Fibroblast of the aortic adventitia (primary cell): ENCODE data around the gene CASP2. TPM values are rescaled to one million over a fixed set of nuclear protein-coding genes. Genes with fewer than 3 reads are reported as not detected.

Experiments used
- DNase-seq: peaks from one replicate; pipeline ENCODE4 v3.0.0-alpha.2; 2010; ENCODE audit warnings: low read depth
- H3K4me3 ChIP-seq: 2 replicates; pipeline ENCODE4 v1.5.1; 2011; ENCODE audit warnings: low read depth, mild to moderate bottlenecking, control low read depth, low read length, moderate library complexity
- small RNA-seq: library from RNA; depleted of rRNA; stranded (forward); fragments of <200 nt; gene quantifications from one replicate; pipeline ENCODE3, GENCODE V24; 2012
- total RNA-seq: library from RNA; depleted of rRNA; stranded (reverse); fragments of >200 nt; gene quantifications from 2 replicates; pipeline ENCODE4 v1.2.3, GENCODE V29; 2012; ENCODE audit warnings: low replicate concordance
- TF ChIP-seq, protein P1 (sequence below): IDR thresholded peaks from 2 replicates; pipeline ENCODE4 v1.5.1; 2011; ENCODE audit warnings: mild to moderate bottlenecking, low read length, control low read depth, inconsistent platforms; ENCODE audit not compliant: insufficient read depth

Gene CASP2
- total RNA-seq, 1 donor, result 19.8 TPM

DNA sequence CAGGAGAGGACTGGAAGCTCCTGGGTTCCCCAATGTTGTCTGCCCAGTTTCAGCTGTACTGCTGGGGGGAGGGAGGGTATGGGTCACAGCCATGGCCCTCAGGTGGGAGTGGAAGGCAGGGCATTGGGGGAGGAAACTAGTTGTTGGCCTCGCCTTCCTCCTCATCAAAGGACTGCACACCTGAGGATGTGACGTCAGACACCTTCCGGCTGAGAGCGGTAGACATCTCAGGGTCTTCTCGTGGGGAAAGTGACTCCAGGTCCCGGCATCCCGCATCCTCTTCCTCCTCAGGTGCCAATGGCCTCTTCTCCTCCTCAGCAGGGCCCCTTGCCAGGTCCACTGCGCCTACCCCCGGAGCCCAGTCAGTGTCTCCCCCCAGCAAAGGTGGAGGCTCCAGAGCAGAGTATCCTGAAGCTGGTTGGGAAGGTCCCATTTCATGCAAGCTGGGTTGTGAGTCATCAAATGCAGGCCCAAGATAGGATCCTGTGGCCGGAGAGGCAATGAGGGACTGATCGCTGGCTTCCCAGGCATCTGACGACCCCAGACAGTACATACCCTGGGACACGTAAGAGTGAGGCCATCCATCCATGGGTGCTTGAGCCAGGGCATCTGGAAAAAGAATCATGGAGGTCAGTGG is 68.4 kb downstream of the CASP2 start:
- no peak overlapping the region for H3K4me3 ChIP-seq
- TF ChIP-seq, protein P1, sequence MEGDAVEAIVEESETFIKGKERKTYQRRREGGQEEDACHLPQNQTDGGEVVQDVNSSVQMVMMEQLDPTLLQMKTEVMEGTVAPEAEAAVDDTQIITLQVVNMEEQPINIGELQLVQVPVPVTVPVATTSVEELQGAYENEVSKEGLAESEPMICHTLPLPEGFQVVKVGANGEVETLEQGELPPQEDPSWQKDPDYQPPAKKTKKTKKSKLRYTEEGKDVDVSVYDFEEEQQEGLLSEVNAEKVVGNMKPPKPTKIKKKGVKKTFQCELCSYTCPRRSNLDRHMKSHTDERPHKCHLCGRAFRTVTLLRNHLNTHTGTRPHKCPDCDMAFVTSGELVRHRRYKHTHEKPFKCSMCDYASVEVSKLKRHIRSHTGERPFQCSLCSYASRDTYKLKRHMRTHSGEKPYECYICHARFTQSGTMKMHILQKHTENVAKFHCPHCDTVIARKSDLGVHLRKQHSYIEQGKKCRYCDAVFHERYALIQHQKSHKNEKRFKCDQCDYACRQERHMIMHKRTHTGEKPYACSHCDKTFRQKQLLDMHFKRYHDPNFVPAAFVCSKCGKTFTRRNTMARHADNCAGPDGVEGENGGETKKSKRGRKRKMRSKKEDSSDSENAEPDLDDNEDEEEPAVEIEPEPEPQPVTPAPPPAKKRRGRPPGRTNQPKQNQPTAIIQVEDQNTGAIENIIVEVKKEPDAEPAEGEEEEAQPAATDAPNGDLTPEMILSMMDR, result no peak
- DNase-seq, result no peak

Small RNA genes lying within 50 kb of the gene (small RNA-seq; reads per million reads assigned to genes)
- gene RN7SL481P (not detected), gene RN7SL535P (not detected)

Other genes starting within 250 kb of the CASP2 start
- gene OR6V1, start 236.0 kb upstream of the CASP2 start, total RNA-seq, result not detected in 2 replicates
- gene PIP, start 156.3 kb upstream of the CASP2 start, total RNA-seq, result not detected in 2 replicates
- gene TAS2R39, start 104.9 kb upstream of the CASP2 start, total RNA-seq, result not detected in 2 replicates
- gene TAS2R40, start 66.3 kb upstream of the CASP2 start, total RNA-seq, result not detected in 2 replicates
- 53.3 and 91.9 TPM in 2 replicates for gene GSTK1, start 24.9 kb upstream of the CASP2 start, total RNA-seq
- gene TMEM139, start 3.4 kb upstream of the CASP2 start, total RNA-seq, result not detected in 2 replicates
- 0.16 TPM in 1 of 2 replicates, not detected in the other for gene CLCN1, start 27.8 kb downstream of the CASP2 start, total RNA-seq
- gene FAM131B, start 74.4 kb downstream of the CASP2 start, total RNA-seq, result 3.2 and 4.0 TPM in 2 replicates
- gene ZYX, start 93.0 kb downstream of the CASP2 start, total RNA-seq, result 41.6 and 48.4 TPM in 2 replicates
- gene EPHA1, start 120.5 kb downstream of the CASP2 start, total RNA-seq, result not detected in 2 replicates
- not detected in 2 replicates for gene TAS2R60, start 155.1 kb downstream of the CASP2 start, total RNA-seq
- 0.09 TPM in 1 of 2 replicates, not detected in the other for gene TAS2R41, start 189.5 kb downstream of the CASP2 start, total RNA-seq